GM12878 (cell line): ENCODE data around the gene TNRC6C. TPM values are rescaled to one million over a fixed set of nuclear protein-coding genes. Genes with fewer than 3 reads are reported as not detected.

ENCODE experiments used
- ATAC-seq: fragments of 200-7000 bp; cut with Tn5 transposase; 3 replicates; pipeline ENCODE4 v1.9.1; 2020; ENCODE audit warnings: mild to moderate bottlenecking, moderate library complexity
- BruUV-seq: library from RNA; stranded (reverse); fragments of 400-500 nt; replicated peaks from 2 replicates; lab custom pipeline; 2021; lab: Mats Ljungman, UMichigan
- CTCF ChIA-PET: fragments of 300-600 bp; sonication (Branson Sonifier 250); formaldehyde crosslinking; extraction: SDS; loops from one replicate; lab custom pipeline; 2021; ENCODE audit warnings: inconsistent platforms; lab: Yijun Ruan, JAX
- POLR2A ChIA-PET: fragments of 350-600 bp; formaldehyde crosslinking; extraction: SDS; loops from one replicate; lab custom pipeline; 2021; ENCODE audit warnings: inconsistent platforms; lab: Charles Lee
- RAD21 ChIA-PET: fragments of 300-600 bp; sonication (Branson Sonifier 250); formaldehyde crosslinking; loops from one replicate; lab custom pipeline; 2023; ENCODE audit warnings: antibody characterized with exemption; ENCODE audit not compliant: unreplicated experiment; lab: Charles Lee
- SMC1A ChIA-PET: fragments of 300-600 bp; sonication (Branson Sonifier 250); formaldehyde crosslinking; loops from one replicate; lab custom pipeline; 2023; ENCODE audit not compliant: unreplicated experiment, uncharacterized antibody; lab: Charles Lee
- DNase-seq: peaks from one replicate; pipeline ENCODE4 v3.0.0-alpha.2; 2011; ENCODE audit warnings: low read depth, low spot score
- FAIRE-seq: peaks from 3 replicates; lab custom pipeline; 2011; peaks lifted over from hg19 to GRCh38; lab: Jason Lieb, UNC
- H2AFZ ChIP-seq: 2 replicates; pipeline ENCODE4 v1.6.0; 2011; ENCODE audit warnings: low read depth, low read length, control low read depth; ENCODE audit not compliant: control insufficient read depth
- H3K27ac ChIP-seq: 2 replicates; pipeline ENCODE4 v1.5.1; 2011; ENCODE audit warnings: control low read depth; ENCODE audit not compliant: control insufficient read depth, insufficient read depth
- H3K27me3 ChIP-seq, 2 experiments: replicated peaks in 1 of 2; 2 replicates each; pipeline versions ENCODE4 v1.6.0 to v1.6.1; 2011; ENCODE audit warnings: low read length in 1 of 2; ENCODE audit not compliant: control insufficient read depth in 2 of 2, insufficient read depth in 2 of 2
- H3K36me3 ChIP-seq, 2 experiments: 2 replicates each; pipeline ENCODE4 v1.5.1; 2011; ENCODE audit warnings: low read length in 1 of 2; ENCODE audit not compliant: control insufficient read depth in 2 of 2, insufficient read depth in 2 of 2
- H3K4me1 ChIP-seq: 2 replicates; pipeline ENCODE4 v1.6.1; 2011; ENCODE audit warnings: mild to moderate bottlenecking, low read length, moderate library complexity, mixed read lengths; ENCODE audit not compliant: control insufficient read depth, insufficient read depth
- H3K4me2 ChIP-seq: 2 replicates; pipeline ENCODE4 v1.6.0; 2011; ENCODE audit warnings: control low read depth; ENCODE audit not compliant: control insufficient read depth, insufficient read depth
- H3K4me3 ChIP-seq: fragments of 200-600 bp; sonication (generic); 2 replicates; pipeline ENCODE4 v1.5.1; 2016
- H3K79me2 ChIP-seq: 2 replicates; pipeline ENCODE4 v1.6.0; 2011; ENCODE audit warnings: low read length; ENCODE audit not compliant: control insufficient read depth, insufficient read depth
- H3K9ac ChIP-seq: 2 replicates; pipeline ENCODE4 v1.8.0; 2011; ENCODE audit warnings: low read length, control low read depth, mixed read lengths; ENCODE audit not compliant: control insufficient read depth, insufficient read depth
- H3K9me3 ChIP-seq: replicated peaks from 3 replicates; pipeline ENCODE4 v1.5.1; 2011; ENCODE audit warnings: mild to moderate bottlenecking, low read length; ENCODE audit not compliant: control insufficient read depth, insufficient read depth
- H4K20me1 ChIP-seq: 2 replicates; pipeline ENCODE4 v1.6.0; 2011; ENCODE audit not compliant: control insufficient read depth, insufficient read depth
- ASH2L ChIP-seq: fragments of 300-600, 200-600 bp; sonication (generic); IDR thresholded peaks from 2 replicates; pipeline ENCODE4 v1.6.1; 2017; ENCODE audit warnings: low read depth, mild to moderate bottlenecking, borderline replicate concordance
- BRCA1 ChIP-seq: IDR thresholded peaks from 2 replicates; pipeline ENCODE4 v1.6.1; 2011; ENCODE audit warnings: low read depth, low read length, improper control_type of control experiment
- CBFB ChIP-seq: IDR thresholded peaks from 2 replicates; pipeline ENCODE4 v1.6.1; 2016; ENCODE audit warnings: antibody characterized with exemption, low read depth
- CEBPB ChIP-seq, 2 experiments: fragments of 150-350 bp in 1 of 2; IDR thresholded peaks; 2 replicates each; pipeline ENCODE4 v1.6.1; 2012 to 2014; ENCODE audit warnings: low read depth in 2 of 2, low read length in 2 of 2, borderline replicate concordance in 1 of 2, inconsistent platforms in 1 of 2
- CHD4 ChIP-seq: fragments of 200-600 bp; sonication (generic); IDR thresholded peaks from 2 replicates; pipeline ENCODE4 v1.6.1; 2016; ENCODE audit warnings: mild to moderate bottlenecking
- CUX1 ChIP-seq: IDR thresholded peaks from 2 replicates; pipeline ENCODE4 v1.6.1; 2012; ENCODE audit warnings: improper control_type of control experiment, low read depth, low read length; ENCODE audit not compliant: insufficient replicate concordance
- ESRRA ChIP-seq: IDR thresholded peaks from 2 replicates; pipeline ENCODE4 v1.6.1; 2012; ENCODE audit warnings: mild to moderate bottlenecking, low read length, improper control_type of control experiment
- EZH2 ChIP-seq: IDR thresholded peaks from 2 replicates; pipeline ENCODE4 v1.6.1; 2012; ENCODE audit warnings: low read depth, mild to moderate bottlenecking, control low read depth, inconsistent platforms, low read length, borderline replicate concordance; ENCODE audit not compliant: control insufficient read depth
- NBN ChIP-seq: fragments of 450-650 bp; IDR thresholded peaks from 2 replicates; pipeline ENCODE4 v1.6.1; 2016
- RCOR1 ChIP-seq: conservative IDR thresholded peaks from 2 replicates; pipeline ENCODE4 v1.6.1; 2012; ENCODE audit warnings: low read depth, low read length, improper control_type of control experiment
- SIX5 ChIP-seq: IDR thresholded peaks from 2 replicates; pipeline ENCODE4 v1.6.1; 2011; ENCODE audit warnings: mild to moderate bottlenecking, low read depth, low read length, moderate library complexity; ENCODE audit not compliant: severe bottlenecking
- SUZ12 ChIP-seq: fragments of 200-600 bp; sonication (generic); IDR thresholded peaks from one replicate; pipeline ENCODE4 v1.6.1; 2018; ENCODE audit warnings: antibody characterized with exemption, mild to moderate bottlenecking; ENCODE audit not compliant: unreplicated experiment
- WGBS: methylation state at CpG from one replicate; pipeline ENCODE4 v1.1.6; 2016; ENCODE audit warnings: low lambda C conversion rate; ENCODE audit not compliant: insufficient replicate concordance, insufficient coverage; ENCODE audit errors: missing lambda C conversion rate; 5-methylcytosine and 5-hydroxymethylcytosine counted together
- in situ Hi-C: fragments of 300-500 bp; cut with MboI; formaldehyde crosslinking; loops from 9 replicates; pipeline ENCODE4 v1.14.3; 2018; ENCODE audit warnings: mixed read lengths
- intact Hi-C: fragments of 100-400 bp; cut with micrococcal nuclease; formaldehyde crosslinking; loops from one replicate; pipeline ENCODE4 v1.14.2; 2022; ENCODE audit not compliant: unreplicated experiment
- polyA plus RNA-seq, 11 experiments: library from polyadenylated mRNA; depleted of rRNA in 4 of 11; unstranded in 6 of 11; stranded (reverse) in 5 of 11; fragments of >200 nt; fragmentation: Nextera tagmentation in 4 of 11; fragmentation: Illumina TruSeq in 1 of 11; extraction: Ambion mirVana in 4 of 11; extraction: Trizol in 1 of 11; gene quantifications; 1 replicate in 1 of 11; 2 replicates in 10 of 11; pipeline versions ENCODE4 v1.2.1 to v1.2.3, GENCODE V29; 2011 to 2016; ENCODE audit warnings: inconsistent platforms in 2 of 11, missing spikeins in 2 of 11, low read depth in 1 of 11
- total RNA-seq, 4 experiments: library from RNA; depleted of rRNA in 3 of 4; stranded (reverse); fragments of >200 nt in 3 of 4; fragmentation: Illumina TruSeq in 1 of 4; extraction: Trizol in 1 of 4; gene quantifications; 2 replicates each; pipeline versions ENCODE4 v1.2.1 to v1.2.3, GENCODE V29; 2013 to 2021

Gene TNRC6C
- total and polyA plus RNA-seq, 10 of the 15 experiments (the other 5 are each of a cell fraction or from before 2014, with no cell fraction given): 0.40 to 6.1 (median 0.96) TPM

DNA sequence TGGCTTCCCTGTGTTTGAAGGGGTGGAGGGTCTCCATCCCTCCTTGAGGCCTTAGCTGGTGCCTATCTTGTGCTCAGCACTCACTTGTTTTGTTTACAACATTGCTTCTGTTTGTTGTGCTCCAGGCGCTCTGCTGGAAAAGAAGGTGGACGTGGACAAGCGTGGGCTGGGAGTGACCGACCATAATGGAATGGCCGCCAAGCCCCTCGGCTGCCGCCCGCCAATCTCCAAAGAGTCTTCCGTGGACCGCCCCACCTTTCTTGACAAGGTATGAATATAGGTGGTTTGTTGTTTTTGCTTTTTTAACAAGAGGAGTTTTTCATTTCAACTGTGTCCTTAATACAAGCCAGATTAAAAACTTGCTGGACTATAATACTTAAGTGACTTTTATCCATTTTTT is 116.5 kb downstream of the TNRC6C start (continued):
- no peak for TF ChIP-seq CHD4

DNA sequence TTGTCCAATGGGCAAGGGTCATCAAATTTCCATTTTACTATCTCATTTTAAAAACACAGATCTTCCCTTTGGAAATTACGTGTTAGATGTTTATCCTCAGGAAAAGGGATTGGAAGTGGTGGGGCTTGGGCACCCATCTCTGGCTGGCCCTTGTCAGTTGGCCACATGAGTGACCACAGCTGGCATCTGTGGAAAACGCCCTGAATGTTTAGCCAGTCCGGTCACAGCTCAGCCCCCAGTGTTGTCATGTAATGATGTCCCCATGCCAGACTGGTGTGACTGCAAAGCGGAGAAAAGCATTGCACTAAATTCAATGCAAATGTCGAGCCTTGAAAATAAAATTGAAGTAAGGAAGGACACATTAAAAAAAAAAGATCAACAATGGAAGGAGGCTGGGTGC is 117.0 kb downstream of the TNRC6C start:
- POLR2A ChIA-PET: no interaction called here
- H3K27me3 ChIP-seq: no peaks in the 10 kb centered on the region
- CTCF ChIA-PET: no interaction called here
- ATAC-seq: no peak
- H3K9ac ChIP-seq: no peak overlapping the region
- H3K36me3 ChIP-seq: peaks cover 3 to 5% of the 10 kb centered on the region in 2 experiments
- no peak overlapping the region for H3K4me3 ChIP-seq
- SMC1A ChIA-PET: no interaction called here
- H3K79me2 ChIP-seq: no peaks in the 10 kb centered on the region
- in situ Hi-C loops (no loop called here), intact Hi-C loops (no loop called here)
- DNase-seq: no peak
- no peak overlapping the region for H2AFZ ChIP-seq
- H3K27ac ChIP-seq: no peak overlapping the region
- RAD21 ChIA-PET: no interaction called here
- no peaks in the 10 kb centered on the region; the same call in none of the 2 replicates for H4K20me1 ChIP-seq
- 41% methylated on average over 5 of the region's 5 CpGs for WGBS
- H3K4me1 ChIP-seq: no peaks in the 10 kb centered on the region
- no TSS peak for BruUV-seq
- no peak overlapping the region for H3K4me2 ChIP-seq
- no peak for FAIRE-seq
- H3K9me3 ChIP-seq: no peaks in the 10 kb centered on the region
- no peak for TF ChIP-seq SIX5
- no peak for TF ChIP-seq SUZ12
- TF ChIP-seq NBN: no peak

DNA sequence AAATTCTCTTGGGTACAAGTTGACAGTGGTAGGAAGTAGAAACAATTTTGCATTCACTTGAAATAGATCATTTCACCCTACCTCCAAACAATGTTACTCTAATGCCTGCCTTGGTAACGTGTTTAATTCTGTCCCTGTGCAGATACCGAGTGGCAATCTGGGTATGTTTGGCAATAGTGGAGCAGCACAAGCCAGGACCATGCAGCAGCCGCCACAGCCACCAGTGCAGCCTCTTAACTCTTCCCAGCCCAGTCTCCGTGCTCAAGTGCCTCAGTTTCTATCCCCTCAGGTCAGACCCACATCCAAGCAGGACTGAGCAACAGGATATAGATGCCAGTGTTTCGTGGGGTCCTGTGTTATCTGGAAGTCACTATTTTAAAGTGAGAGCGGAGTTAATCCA is 120.8 kb downstream of the TNRC6C start:
- no peak for ATAC-seq
- in situ Hi-C loops (no loop called here), intact Hi-C loops (no loop called here)
- POLR2A ChIA-PET: no interaction called here
- no peak overlapping the region for H3K4me2 ChIP-seq
- BruUV-seq: no TSS peak
- FAIRE-seq: no peak
- peaks cover 1 to 5% of the 10 kb centered on the region in 2 experiments for H3K36me3 ChIP-seq
- CTCF ChIA-PET: no interaction called here
- no peaks in the 10 kb centered on the region for H3K27me3 ChIP-seq
- no peak overlapping the region for H3K4me3 ChIP-seq
- no peak for DNase-seq
- no peaks in the 10 kb centered on the region for H3K4me1 ChIP-seq
- SMC1A ChIA-PET: no interaction called here
- no peak overlapping the region for H3K9ac ChIP-seq
- no peaks in the 10 kb centered on the region for H3K79me2 ChIP-seq
- no peaks in the 10 kb centered on the region; the same call in none of the 2 replicates for H4K20me1 ChIP-seq
- H3K9me3 ChIP-seq: no peaks in the 10 kb centered on the region
- 59% methylated on average over 6 of the region's 6 CpGs for WGBS
- H3K27ac ChIP-seq: no peak overlapping the region
- RAD21 ChIA-PET: no interaction called here
- no peak overlapping the region for H2AFZ ChIP-seq
- TF ChIP-seq CBFB (no peak), EZH2 (no peak), ESRRA (no peak), BRCA1 (no peak), RCOR1 (no peak), CUX1 (no peak), CEBPB (IDR thresholded peaks at IDR 0.05; ENCODE audit: borderline replicate concordance in 1 of 2, low read depth in 2 of 2, low read length in 2 of 2) (no peak), ASH2L (no peak)
